ENCODE measurements around the gene PSTPIP2. TPM values are rescaled to one million over a fixed set of nuclear protein-coding genes. Genes with fewer than 3 reads are reported as not detected.
"Not testable (repeated sequence)": the region's sequence is repeated elsewhere in the genome, so short reads cannot be mapped to it uniquely, and the experiment has no call there.

PSTPIP2 gene
- total and polyA plus RNA-seq, 2 experiments from 2014 or later, result 1.4 to 2.6 TPM

- no peaks in the 10 kb centered on the region for H3K27me3 ChIP-seq (ENCODE audit: insufficient read depth)
- H3K36me3 Mint-ChIP-seq (ENCODE audit: low read depth), result no peaks in the 10 kb centered on the region; the same call in 2 of the 3 replicates
- H3K4me3 ChIP-seq, result no peak overlapping the region
- no peaks in the 10 kb centered on the region for H3F3A ChIP-seq (replicated peaks; ENCODE audit: low read depth)
- no peak overlapping the region for H3K27ac ChIP-seq (ENCODE audit: low read depth)
- no peak overlapping the region for H2AFZ ChIP-seq
- DNase-seq (ENCODE audit: low spot score) (no peak), ATAC-seq (no peak)
- H3K4me2 ChIP-seq, result no peak overlapping the region
- H3K9me2 ChIP-seq (ENCODE audit: insufficient read depth), result peaks cover 4% of the 10 kb centered on the region; the same call in 1 of the 2 replicates
- no peak overlapping the region for H3K27ac Mint-ChIP-seq
- H3K4me1 Mint-ChIP-seq, result no peaks in the 10 kb centered on the region; the same call in 2 of the 3 replicates
- H4K20me1 ChIP-seq (replicated peaks; ENCODE audit: insufficient read depth), result no peaks in the 10 kb centered on the region; the same call in 1 of the 2 replicates
- H3K27me3 Mint-ChIP-seq (ENCODE audit: insufficient read depth, low read depth, poor library complexity), result peaks cover 1% of the 10 kb centered on the region
- TF ChIP-seq ZNF331 (CRISPR knock-in tag; IDR thresholded peaks at IDR 0.05; ENCODE audit: low read depth), result no peak
- TF ChIP-seq ZNF462 (CRISPR knock-in tag; IDR thresholded peaks at IDR 0.05), result no peak
- no peak for TF ChIP-seq POLR2AphosphoS5 (IDR thresholded peaks at IDR 0.05; ENCODE audit: low read depth)
- no peak for TF ChIP-seq ZNF114 (CRISPR knock-in tag; IDR thresholded peaks at IDR 0.05)
- TF ChIP-seq NANOG (IDR thresholded peaks at IDR 0.05; ENCODE audit: borderline replicate concordance), result no peak
- no peak for TF ChIP-seq EZH2 (IDR thresholded peaks at IDR 0.05; ENCODE audit: low read depth, unreplicated experiment)
- TF ChIP-seq EZH2phosphoT487 (IDR thresholded peaks at IDR 0.05; ENCODE audit: unreplicated experiment), result no peak
- no peak for TF ChIP-seq CTCF (conservative IDR thresholded peaks at IDR 0.05; ENCODE audit: low read depth in 2 of 2)
- no peak for TF ChIP-seq STAT1 (IDR thresholded peaks at IDR 0.05; ENCODE audit: unreplicated experiment)
- no peak for TF ChIP-seq ETS1 (IDR thresholded peaks at IDR 0.05)
- no peak overlapping the region for H3K4me3 Mint-ChIP-seq
- no peaks in the 10 kb centered on the region for H3K36me3 ChIP-seq (ENCODE audit: insufficient read depth)
- peaks cover 52% of the 10 kb centered on the region for H3K79me2 ChIP-seq (replicated peaks; ENCODE audit: insufficient read depth)
- no peaks in the 10 kb centered on the region; the same call in 2 of the 3 replicates for H3K9me3 Mint-ChIP-seq
- H3K4me1 ChIP-seq (ENCODE audit: insufficient read depth), result no peaks in the 10 kb centered on the region
These were observed 109.6 kb downstream of the PSTPIP2 start for GRCh38 chr18:45962461-45962860.

- not testable (repeated sequence) for H2AFZ ChIP-seq; H3K4me1 ChIP-seq (ENCODE audit: insufficient read depth); H3F3A ChIP-seq (replicated peaks; ENCODE audit: low read depth); H3K36me3 Mint-ChIP-seq (ENCODE audit: low read depth); H3K9me2 ChIP-seq (ENCODE audit: insufficient read depth); H4K20me1 ChIP-seq (replicated peaks; ENCODE audit: insufficient read depth); DNase-seq (ENCODE audit: low spot score); H3K9me3 Mint-ChIP-seq; H3K36me3 ChIP-seq (ENCODE audit: insufficient read depth); H3K4me3 ChIP-seq; H3K27ac ChIP-seq (ENCODE audit: low read depth); ATAC-seq; H3K27ac Mint-ChIP-seq; H3K4me3 Mint-ChIP-seq; H3K4me2 ChIP-seq; H3K27me3 Mint-ChIP-seq (ENCODE audit: insufficient read depth, low read depth, poor library complexity); H3K27me3 ChIP-seq (ENCODE audit: insufficient read depth); H3K4me1 Mint-ChIP-seq
- H3K79me2 ChIP-seq (replicated peaks; ENCODE audit: insufficient read depth), result peaks cover 29% of the 10 kb centered on the region
These were observed 112.6 kb downstream of the PSTPIP2 start for GRCh38 chr18:45959484-45959883.
